Uterus (tissue), 4 donors: ENCODE measurements around the gene SGF29. TPM values are rescaled to one million over a fixed set of nuclear protein-coding genes. Genes with fewer than 3 reads are reported as not detected.

ENCODE experiments used
- DNase-seq, 2 donors: peaks; one replicate each; pipeline ENCODE4 v3.0.0-alpha.2; 2019 to 2020
- H3K27ac ChIP-seq, 2 donors: fragments of 200-600 bp; sonication (generic); 1 replicate in 1 of 2; 2 replicates in 1 of 2; pipeline ENCODE4 v1.5.1; 2016 to 2018
- H3K27me3 ChIP-seq, 2 donors: fragments of 200-600 bp; sonication (generic); one replicate each; pipeline ENCODE4 v1.5.1; 2018 to 2019; ENCODE audit warnings: control low read depth in 1 of 2
- H3K36me3 ChIP-seq, 2 donors: fragments of 200-600 bp; sonication (generic); one replicate each; pipeline ENCODE4 v1.5.1; 2019; ENCODE audit warnings: control low read depth in 1 of 2
- H3K4me1 ChIP-seq, 2 donors: fragments of 200-600 bp; sonication (generic); one replicate each; pipeline ENCODE4 v1.5.1; 2018 to 2019; ENCODE audit warnings: control low read depth in 1 of 2
- H3K4me3 ChIP-seq, 2 donors: fragments of 200-600 bp; sonication (generic); 1 replicate in 1 of 2; 2 replicates in 1 of 2; pipeline ENCODE4 v1.5.1; 2018 to 2019; ENCODE audit warnings: mild to moderate bottlenecking in 1 of 2
- H3K9me3 ChIP-seq, 2 donors: fragments of 200-600 bp; sonication (generic); one replicate each; pipeline ENCODE4 v1.5.1; 2019; ENCODE audit warnings: control low read depth in 1 of 2
- CTCF ChIP-seq, 4 experiments: fragments of 200-600 bp in 2 of 4; fragments of 450-650 bp in 2 of 4; sonication (generic) in 2 of 4; IDR thresholded peaks; one replicate each; pipeline ENCODE4 v1.5.1; 2016 to 2019; ENCODE audit warnings: antibody characterized with exemption in 4 of 4, mild to moderate bottlenecking in 2 of 4, moderate library complexity in 1 of 4
- POLR2A ChIP-seq, 2 donors: fragments of 450-650 bp; IDR thresholded peaks; one replicate each; pipeline ENCODE4 v1.6.1; 2016; ENCODE audit warnings: antibody characterized with exemption in 2 of 2, mild to moderate bottlenecking in 1 of 2, moderate library complexity in 1 of 2
- intact Hi-C: fragments of 100-400 bp; cut with DNase I; formaldehyde crosslinking; loops from one replicate; pipeline ENCODE4 v1.15.1; 2023; ENCODE audit warnings: low total_unique reads
- total RNA-seq, 4 donors: library from RNA; depleted of rRNA in 3 of 4; stranded (reverse); fragments of >200 nt in 3 of 4; gene quantifications; one replicate each; pipeline versions ENCODE4 v1.1.0 to v1.2.4, GENCODE V29; 2014 to 2023
- donor health status: DM: yes; HTN: yes; CAD: no.

The SGF29 gene
- total RNA-seq, 4 donors from 2014 or later, result 13.2 to 45.3 (median 29.1) TPM

- H3K4me3 ChIP-seq, result no peak overlapping the region
- no peaks in the 10 kb centered on the region for H3K36me3 ChIP-seq
- H3K27me3 ChIP-seq, result no peaks in the 10 kb centered on the region
- DNase-seq, result no peak
- H3K9me3 ChIP-seq, result peaks cover 0 to 3% of the 10 kb centered on the region in 2 donors
- intact Hi-C loops, result no loop called here
- TF ChIP-seq POLR2A (IDR thresholded peaks at IDR 0.05) (no peak), CTCF (IDR thresholded peaks at IDR 0.05) (no peak)
- H3K27ac ChIP-seq, result no peak overlapping the region
- H3K4me1 ChIP-seq, result peaks cover 0 to 2% of the 10 kb centered on the region in 2 donors
Measured at GRCh38 chr16:28567292-28567691, 13.6 kb downstream of the SGF29 start.

GRCh38 chr16:28569021-28569420, 15.3 kb downstream of the SGF29 start:
- H3K27me3 ChIP-seq, result no peaks in the 10 kb centered on the region

GRCh38 chr16:28569968-28570752, 16.4 kb downstream of the SGF29 start:
- TF ChIP-seq CTCF (IDR thresholded peaks at IDR 0.05) (no peak), POLR2A (IDR thresholded peaks at IDR 0.05) (no peak)
- peaks cover 0 to 9% of the 10 kb centered on the region in 2 donors for H3K4me1 ChIP-seq
- H3K36me3 ChIP-seq, result no peaks in the 10 kb centered on the region
- H3K4me3 ChIP-seq, result no peak overlapping the region
- intact Hi-C loops, result no loop called here
- H3K27ac ChIP-seq, result no peak overlapping the region
- peaks cover 0 to 3% of the 10 kb centered on the region in 2 donors for H3K9me3 ChIP-seq
- H3K27me3 ChIP-seq, result no peaks in the 10 kb centered on the region
- no peak for DNase-seq

More at GRCh38 chr16:28569021-28569420, 15.3 kb downstream of the SGF29 start:
- TF ChIP-seq POLR2A (IDR thresholded peaks at IDR 0.05) (no peak), CTCF (IDR thresholded peaks at IDR 0.05) (no peak)
- H3K27ac ChIP-seq, result no peak overlapping the region
- H3K9me3 ChIP-seq, result peaks cover 0 to 3% of the 10 kb centered on the region in 2 donors
- no peak for DNase-seq
- no peak overlapping the region for H3K4me3 ChIP-seq
- intact Hi-C loops, result no loop called here
- no peaks in the 10 kb centered on the region for H3K36me3 ChIP-seq
- H3K4me1 ChIP-seq, result peaks cover 0 to 9% of the 10 kb centered on the region in 2 donors

- H3K4me3 ChIP-seq, result no peak overlapping the region
- no peak for TF ChIP-seq POLR2A (IDR thresholded peaks at IDR 0.05)
- peaks cover 0 to 9% of the 10 kb centered on the region in 2 donors for H3K4me1 ChIP-seq
- intact Hi-C loops, result no loop called here
- H3K27ac ChIP-seq, result peak overlapping the region; percentile 51 to 77
- no peaks in the 10 kb centered on the region for H3K36me3 ChIP-seq
- DNase-seq, result peak; percentile 52 to 73
- H3K27me3 ChIP-seq, result no peaks in the 10 kb centered on the region
- no peaks in the 10 kb centered on the region for H3K9me3 ChIP-seq
Measured at GRCh38 chr16:28572696-28573510, 19.2 kb downstream of the SGF29 start.

- no peaks in the 10 kb centered on the region for H3K27me3 ChIP-seq
- no peaks in the 10 kb centered on the region for H3K36me3 ChIP-seq
- intact Hi-C loops, result no loop called here
- TF ChIP-seq POLR2A (IDR thresholded peaks at IDR 0.05) (no peak), CTCF (IDR thresholded peaks at IDR 0.05) (no peak)
- H3K4me3 ChIP-seq, result no peak overlapping the region
- H3K27ac ChIP-seq, result peak overlapping the region; percentile 51 to 77
- DNase-seq, result no peak
- H3K4me1 ChIP-seq, result peaks cover 0 to 9% of the 10 kb centered on the region in 2 donors
- H3K9me3 ChIP-seq, result no peaks in the 10 kb centered on the region
Measured at GRCh38 chr16:28573738-28574718, 20.3 kb downstream of the SGF29 start.
